H9 (cell line): ENCODE measurements around the gene MRPS6. TPM values are rescaled to one million over a fixed set of nuclear protein-coding genes. Genes with fewer than 3 reads are reported as not detected.

Experiments used
- DNase-seq: peaks from one replicate; pipeline ENCODE4 v3.0.0-alpha.2; 2017
- H2AFZ ChIP-seq: one replicate; pipeline ENCODE4 v1.6.1; 2013; ENCODE audit warnings: mild to moderate bottlenecking, low read length, control low read depth, moderate library complexity
- H2AK5ac ChIP-seq: 2 replicates; pipeline ENCODE4 v1.6.1; 2013; ENCODE audit warnings: low read length, control low read depth, mixed read lengths; ENCODE audit not compliant: insufficient read length
- H2BK120ac ChIP-seq: one replicate; pipeline ENCODE4 v1.6.1; 2013; ENCODE audit warnings: low read depth, mild to moderate bottlenecking, low read length, control low read depth, inconsistent platforms; ENCODE audit not compliant: poor library complexity, severe bottlenecking
- H2BK12ac ChIP-seq: 2 replicates; pipeline ENCODE4 v1.6.1; 2013; ENCODE audit warnings: low read length, control low read depth, mixed read lengths, low read depth; ENCODE audit not compliant: insufficient read length
- H2BK15ac ChIP-seq: 2 replicates; pipeline ENCODE4 v1.6.1; 2013; ENCODE audit warnings: low read depth, low read length, control low read depth
- H2BK20ac ChIP-seq: one replicate; pipeline ENCODE4 v1.6.1; 2013; ENCODE audit warnings: low read depth, mild to moderate bottlenecking, low read length, control low read depth, inconsistent platforms; ENCODE audit not compliant: poor library complexity, severe bottlenecking
- H2BK5ac ChIP-seq: 2 replicates; pipeline ENCODE4 v1.6.1; 2013; ENCODE audit warnings: low read length, control low read depth, mixed read lengths; ENCODE audit not compliant: insufficient read length
- H3K14ac ChIP-seq: 2 replicates; pipeline ENCODE4 v1.6.1; 2013; ENCODE audit warnings: low read length, control low read depth; ENCODE audit not compliant: insufficient read depth
- H3K18ac ChIP-seq: 2 replicates; pipeline ENCODE4 v1.6.1; 2013; ENCODE audit warnings: low read depth, mild to moderate bottlenecking, mixed read lengths, low read length, control low read depth; ENCODE audit not compliant: insufficient read length
- H3K23ac ChIP-seq: 2 replicates; pipeline ENCODE4 v1.6.1; 2013; ENCODE audit warnings: low read length, control low read depth, mixed read lengths, low read depth; ENCODE audit not compliant: insufficient read length
- H3K23me2 ChIP-seq: 2 replicates; pipeline ENCODE4 v1.6.1; 2013; ENCODE audit warnings: low read depth, mild to moderate bottlenecking, mixed read lengths, low read length, control low read depth; ENCODE audit not compliant: insufficient read length, poor library complexity, severe bottlenecking
- H3K27ac ChIP-seq: 2 replicates; pipeline ENCODE4 v1.5.1; 2013; ENCODE audit warnings: low read length, control low read depth, mixed read lengths, low read depth; ENCODE audit not compliant: insufficient read length
- H3K27me3 ChIP-seq: 2 replicates; pipeline ENCODE4 v1.6.1; 2013; ENCODE audit warnings: low read length, control low read depth, inconsistent platforms; ENCODE audit not compliant: insufficient read depth
- H3K4ac ChIP-seq: 2 replicates; pipeline ENCODE4 v1.6.1; 2013; ENCODE audit warnings: low read depth, mild to moderate bottlenecking, control low read depth, inconsistent platforms, low read length, moderate library complexity
- H3K4me1 ChIP-seq: 2 replicates; pipeline ENCODE4 v1.6.1; 2013; ENCODE audit warnings: low read length, control low read depth, inconsistent platforms; ENCODE audit not compliant: insufficient read depth
- H3K4me2 ChIP-seq: 2 replicates; pipeline ENCODE4 v1.6.1; 2013; ENCODE audit warnings: low read length, control low read depth, mixed read lengths; ENCODE audit not compliant: insufficient read length, insufficient read depth
- H3K56ac ChIP-seq: 2 replicates; pipeline ENCODE4 v1.6.1; 2013; ENCODE audit warnings: low read depth, mild to moderate bottlenecking, mixed read lengths, low read length, control low read depth; ENCODE audit not compliant: insufficient read length
- H3K79me1 ChIP-seq: 2 replicates; pipeline ENCODE4 v1.6.1; 2013; ENCODE audit warnings: low read depth, mild to moderate bottlenecking, moderate library complexity, low read length, control low read depth, inconsistent platforms; ENCODE audit not compliant: insufficient read depth, poor library complexity, severe bottlenecking
- H3K79me2 ChIP-seq: 2 replicates; pipeline ENCODE4 v1.6.1; 2013; ENCODE audit warnings: low read length, control low read depth, inconsistent platforms; ENCODE audit not compliant: insufficient read depth
- H3K9ac ChIP-seq: 2 replicates; pipeline ENCODE4 v1.6.1; 2013; ENCODE audit warnings: low read length, control low read depth, mixed read lengths; ENCODE audit not compliant: insufficient read length; ENCODE audit errors: extremely low read depth
- H3K9me3 ChIP-seq: one replicate; pipeline ENCODE4 v1.6.1; 2013; ENCODE audit warnings: low read depth, low read length, inconsistent platforms; ENCODE audit not compliant: control insufficient read depth
- H3T11ph ChIP-seq: one replicate; pipeline ENCODE4 v1.6.1; 2013; ENCODE audit warnings: mild to moderate bottlenecking, low read length, control low read depth, inconsistent platforms
- H4K20me1 ChIP-seq: one replicate; pipeline ENCODE4 v1.6.1; 2013; ENCODE audit not compliant: control insufficient read depth, insufficient read length, insufficient read depth
- H4K5ac ChIP-seq: 2 replicates; pipeline ENCODE4 v1.6.1; 2013; ENCODE audit warnings: low read depth, mild to moderate bottlenecking, mixed read lengths, low read length, control low read depth; ENCODE audit not compliant: insufficient read length
- H4K8ac ChIP-seq: replicated peaks from 2 replicates; pipeline ENCODE4 v1.6.1; 2013; ENCODE audit warnings: low read length, control low read depth, mixed read lengths, low read depth; ENCODE audit not compliant: insufficient read length
- H4K91ac ChIP-seq: 2 replicates; pipeline ENCODE4 v1.6.1; 2013; ENCODE audit warnings: low read depth, mild to moderate bottlenecking, moderate library complexity, mixed read lengths, low read length, control low read depth; ENCODE audit not compliant: insufficient read length
- H3K27ac Mint-ChIP-seq, 3 experiments: 2 replicates in 2 of 3; 3 replicates in 1 of 3; pipeline ENCODE4 v1.8.0; 2020 to 2021; ENCODE audit warnings: mixed read lengths in 3 of 3, mild to moderate bottlenecking in 1 of 3, moderate library complexity in 1 of 3
- H3K27me3 Mint-ChIP-seq: 2 replicates; pipeline ENCODE4 v1.8.0; 2021; ENCODE audit warnings: low read depth, mild to moderate bottlenecking, moderate library complexity, mixed read lengths
- H3K36me3 Mint-ChIP-seq, 3 experiments: 2 replicates in 2 of 3; 3 replicates in 1 of 3; pipeline ENCODE4 v1.8.0; 2020 to 2021; ENCODE audit warnings: low read depth in 3 of 3, mixed read lengths in 3 of 3; ENCODE audit not compliant: insufficient read depth in 1 of 3
- H3K4me1 Mint-ChIP-seq, 2 experiments: 2 replicates each; pipeline ENCODE4 v1.8.0; 2020; ENCODE audit warnings: mixed read lengths in 2 of 2
- H3K4me3 Mint-ChIP-seq, 2 experiments: 2 replicates in 1 of 2; 3 replicates in 1 of 2; pipeline ENCODE4 v1.8.0; 2020 to 2021; ENCODE audit warnings: mild to moderate bottlenecking in 2 of 2, mixed read lengths in 2 of 2, moderate library complexity in 1 of 2
- H3K9me3 Mint-ChIP-seq, 2 experiments: 2 replicates in 1 of 2; 3 replicates in 1 of 2; pipeline ENCODE4 v1.8.0; 2020; ENCODE audit warnings: mild to moderate bottlenecking in 2 of 2, mixed read lengths in 2 of 2, moderate library complexity in 1 of 2
- WGBS: extraction: QIAGEN DNeasy Blood & Tissue Kit; methylation state at CpG from one replicate; pipeline ENCODE4 v1.1.7; 2013; ENCODE audit warnings: missing lambda C conversion rate, low lambda C conversion rate, mixed read lengths; ENCODE audit not compliant: insufficient read length; ENCODE audit errors: extremely low coverage; 5-methylcytosine and 5-hydroxymethylcytosine counted together
- total RNA-seq: library from RNA; stranded (reverse); gene quantifications from 2 replicates; pipeline ENCODE4 v1.2.1, GENCODE V29; 2021
- TF ChIP-seq, protein P1 (sequence below): fragments of 200-600 bp; sonication (generic); conservative IDR thresholded peaks from 3 replicates; pipeline ENCODE4 v1.8.0; 2021; ENCODE audit warnings: antibody characterized with exemption, mild to moderate bottlenecking

Gene MRPS6
- total RNA-seq, 1 experiment from 2014 or later, result 83.2 TPM

GRCh38 chr21:34088752-34089151 lies 15.4 kb downstream of the MRPS6 start:
- Mint-ChIP-seq H3K4me3 (no peak overlapping the region), H3K9me3 (no peaks in the 10 kb centered on the region), H3K27me3 (no peaks in the 10 kb centered on the region), H3K36me3 (0 out of 7 replicates have a peak, but pooled peaks cover 0 to under 1% (median 0%) of the 10 kb centered on the region in 3 experiments), H3K4me1 (peaks cover 17 to 33% of the 10 kb centered on the region in 2 experiments), H3K27ac (no peak overlapping the region)
- Histone ChIP-seq H3K14ac (no peak overlapping the region), H2BK15ac (no peak overlapping the region), H4K20me1 (no peaks in the 10 kb centered on the region), H2AFZ (no peak overlapping the region), H2BK20ac (no peak overlapping the region), H2BK5ac (no peak overlapping the region), H3K79me2 (peaks cover 32% of the 10 kb centered on the region; the same call in 1 of the 2 replicates), H2BK12ac (no peak overlapping the region), H3K23ac (no peak overlapping the region), H3K9ac (no peak overlapping the region), H4K91ac (no peak overlapping the region), H3K18ac (no peak overlapping the region), H3T11ph (no peak overlapping the region), H3K9me3 (no peaks in the 10 kb centered on the region), H3K23me2 (no peaks in the 10 kb centered on the region), H3K4me2 (no peak overlapping the region), H3K79me1 (peaks cover 3% of the 10 kb centered on the region), H3K4me1 (peaks cover 12% of the 10 kb centered on the region; the same call in 1 of the 2 replicates), H4K5ac (no peak overlapping the region), H3K4ac (no peak overlapping the region), H3K56ac (no peak overlapping the region), H4K8ac (no peak overlapping the region), H2AK5ac (no peak overlapping the region), H3K27ac (no peak overlapping the region), H3K27me3 (no peaks in the 10 kb centered on the region), H2BK120ac (no peak overlapping the region)
- TF ChIP-seq, protein P1, sequence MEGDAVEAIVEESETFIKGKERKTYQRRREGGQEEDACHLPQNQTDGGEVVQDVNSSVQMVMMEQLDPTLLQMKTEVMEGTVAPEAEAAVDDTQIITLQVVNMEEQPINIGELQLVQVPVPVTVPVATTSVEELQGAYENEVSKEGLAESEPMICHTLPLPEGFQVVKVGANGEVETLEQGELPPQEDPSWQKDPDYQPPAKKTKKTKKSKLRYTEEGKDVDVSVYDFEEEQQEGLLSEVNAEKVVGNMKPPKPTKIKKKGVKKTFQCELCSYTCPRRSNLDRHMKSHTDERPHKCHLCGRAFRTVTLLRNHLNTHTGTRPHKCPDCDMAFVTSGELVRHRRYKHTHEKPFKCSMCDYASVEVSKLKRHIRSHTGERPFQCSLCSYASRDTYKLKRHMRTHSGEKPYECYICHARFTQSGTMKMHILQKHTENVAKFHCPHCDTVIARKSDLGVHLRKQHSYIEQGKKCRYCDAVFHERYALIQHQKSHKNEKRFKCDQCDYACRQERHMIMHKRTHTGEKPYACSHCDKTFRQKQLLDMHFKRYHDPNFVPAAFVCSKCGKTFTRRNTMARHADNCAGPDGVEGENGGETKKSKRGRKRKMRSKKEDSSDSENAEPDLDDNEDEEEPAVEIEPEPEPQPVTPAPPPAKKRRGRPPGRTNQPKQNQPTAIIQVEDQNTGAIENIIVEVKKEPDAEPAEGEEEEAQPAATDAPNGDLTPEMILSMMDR, result no peak
- no CpG with 5 or more reads among the region's 3 CpGs for WGBS
- DNase-seq, result no peak
